Omental fat pad (tissue), 4 donors: ENCODE data around the gene TM4SF1. TPM values are rescaled to one million over a fixed set of nuclear protein-coding genes. Genes with fewer than 3 reads are reported as not detected.
A peak's percentile ranks its signal among the peaks of the same experiment; 100 is the strongest.

Experiments used
- ATAC-seq: fragments of 150-250 bp; one replicate; pipeline ENCODE4 v1.9.1; 2016; ENCODE audit warnings: mild to moderate bottlenecking, moderate library complexity; ENCODE audit not compliant: low FRiP score
- DNase-seq: peaks from one replicate; pipeline ENCODE4 v3.0.0-alpha.2; 2019; ENCODE audit warnings: low spot score
- CTCF ChIP-seq, 3 donors: fragments of 450-650 bp; IDR thresholded peaks; one replicate each; pipeline ENCODE4 v1.5.1; 2016 to 2017; ENCODE audit warnings: antibody characterized with exemption in 3 of 3, mild to moderate bottlenecking in 3 of 3, moderate library complexity in 2 of 3
- total RNA-seq, 4 donors: library from RNA; depleted of rRNA; stranded (reverse); fragments of >200 nt; gene quantifications; one replicate each; pipeline ENCODE4 v1.1.0, GENCODE V29; 2016

TM4SF1 gene
- total RNA-seq, 4 donors from 2014 or later, result 273 to 1,679 (median 590) TPM

- no peak for TF ChIP-seq CTCF (IDR thresholded peaks at IDR 0.05)
These were observed 39.7 kb upstream of the TM4SF1 start for GRCh38 chr3:149417174-149417573.

GRCh38 chr3:149415484-149415883 is 38.0 kb upstream of the TM4SF1 start:
- no peak for DNase-seq
- ATAC-seq, result no peak
- no peak for TF ChIP-seq CTCF (IDR thresholded peaks at IDR 0.05)

More at GRCh38 chr3:149417174-149417573, 39.7 kb upstream of the TM4SF1 start:
- DNase-seq (no peak), ATAC-seq (no peak)

- ATAC-seq (peak; percentile 75), DNase-seq (no peak)
- no peak for TF ChIP-seq CTCF (IDR thresholded peaks at IDR 0.05)
These were observed 37.2 kb upstream of the TM4SF1 start for GRCh38 chr3:149414557-149415231.

GRCh38 chr3:149411583-149411982 is 34.1 kb upstream of the TM4SF1 start:
- no peak for DNase-seq
- no peak for TF ChIP-seq CTCF (IDR thresholded peaks at IDR 0.05)
- no peak for ATAC-seq

- ATAC-seq (no peak), DNase-seq (no peak)
- no peak for TF ChIP-seq CTCF (IDR thresholded peaks at IDR 0.05)
These were observed 31.9 kb upstream of the TM4SF1 start for GRCh38 chr3:149409351-149409750.

- ATAC-seq (no peak), DNase-seq (no peak)
- no peak for TF ChIP-seq CTCF (IDR thresholded peaks at IDR 0.05)
These were observed 30.4 kb upstream of the TM4SF1 start for GRCh38 chr3:149407898-149408297.

- no peak for TF ChIP-seq CTCF (IDR thresholded peaks at IDR 0.05)
- ATAC-seq, result no peak
- no peak for DNase-seq
These were observed 28.8 kb upstream of the TM4SF1 start for GRCh38 chr3:149406244-149406752.
